Stimulated activated CD8-positive, alpha-beta memory T cell treated with anti-CD3 and anti-CD28 coated beads, Interleukin-12 subunit alpha, Interleukin-12 subunit beta, amount 100 ng/mL, for 1 hour (primary cell): ENCODE results near the gene GNL3.
A peak's percentile ranks its signal among the peaks of the same experiment; 100 is the strongest.
"Not testable (repeated sequence)": the region's sequence is repeated elsewhere in the genome, so short reads cannot be mapped to it uniquely, and the experiment has no call there.

ENCODE experiments used
- DNase-seq: peaks from one replicate; pipeline ENCODE4 v3.0.0-alpha.2; 2020; ENCODE audit warnings: low read depth

GNL3 gene

DNA sequence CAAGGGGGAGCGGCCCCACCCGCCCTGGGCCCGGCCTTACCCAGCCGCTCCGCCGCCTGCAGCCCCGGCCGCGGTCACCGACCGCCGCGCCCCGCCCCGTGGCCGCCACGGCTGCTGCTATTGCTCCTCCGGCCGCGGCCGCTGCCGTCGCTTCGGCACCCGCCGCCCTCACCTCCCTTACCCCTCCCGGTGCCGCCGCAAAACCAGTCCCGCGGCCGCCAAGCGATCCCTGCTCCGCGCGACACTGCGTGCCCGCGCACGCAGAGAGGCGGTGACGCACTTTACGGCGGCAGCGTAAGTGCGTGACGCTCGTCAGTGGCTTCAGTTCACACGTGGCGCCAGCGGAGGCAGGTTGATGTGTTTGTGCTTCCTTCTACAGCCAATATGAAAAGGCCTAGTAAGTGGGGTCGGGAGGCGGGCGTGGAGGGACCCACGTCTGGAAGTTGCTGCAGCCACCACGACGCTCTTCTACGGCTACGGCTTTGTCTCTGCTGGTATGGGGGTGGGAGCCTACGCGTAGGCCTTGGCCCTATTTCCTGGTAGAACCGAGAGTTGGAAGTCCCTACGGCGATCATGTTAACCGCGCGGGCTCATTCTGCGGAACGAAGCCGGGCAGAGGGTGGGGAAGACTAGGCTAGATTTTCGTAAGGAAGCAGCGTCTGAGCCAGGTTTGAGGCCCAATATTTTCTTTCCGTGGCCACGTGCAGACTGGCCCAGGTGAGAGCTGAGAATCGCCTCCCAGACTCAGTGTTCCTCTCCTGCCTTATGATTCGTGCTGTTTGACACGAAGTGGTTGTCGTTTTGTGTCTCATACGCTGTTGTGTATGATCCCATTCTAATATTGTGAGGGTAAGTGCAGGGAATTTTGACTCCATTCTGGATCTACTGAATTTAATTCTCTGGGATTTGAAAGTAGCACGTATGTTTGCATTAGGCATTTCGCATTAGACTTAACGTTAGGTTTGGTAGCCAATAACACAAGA, at the start of gene GNL3, which contains the start of gene PBRM1:
GNL3 (plus strand) TSS at position 324 of the 983 bp plus-strand sequence; CDS start at position 385, 61 bp downstream.
PBRM1 (minus strand) TSS at position 205 of the 983 bp plus-strand sequence.
- DNase-seq: peak; percentile 86

DNA sequence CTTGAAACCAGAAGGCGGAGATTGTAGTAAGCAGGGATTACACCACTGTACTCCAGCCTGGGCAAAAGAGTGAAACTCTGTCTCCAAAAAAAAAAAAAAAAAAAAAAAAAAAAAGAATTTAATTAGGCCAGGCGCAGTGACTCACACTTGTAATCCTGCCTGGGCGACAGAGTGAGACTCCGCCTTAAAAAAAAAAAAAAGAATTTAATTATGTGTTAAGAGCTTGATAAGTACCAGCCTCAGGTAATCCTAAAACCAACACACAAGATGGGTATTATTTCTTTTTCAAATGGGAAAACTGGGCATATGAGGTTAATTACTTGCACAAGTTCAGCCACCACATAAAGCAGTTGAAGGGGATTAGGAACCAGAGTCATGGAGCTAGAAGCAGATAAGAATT, 49.2 kb upstream of the GNL3 start:
- no peak for DNase-seq

GRCh38 chr3:52645549-52645948, 40.3 kb upstream of the GNL3 start:
- DNase-seq: no peak

GRCh38 chr3:52649461-52650210, 36.2 kb upstream of the GNL3 start:
- no peak for DNase-seq

DNA sequence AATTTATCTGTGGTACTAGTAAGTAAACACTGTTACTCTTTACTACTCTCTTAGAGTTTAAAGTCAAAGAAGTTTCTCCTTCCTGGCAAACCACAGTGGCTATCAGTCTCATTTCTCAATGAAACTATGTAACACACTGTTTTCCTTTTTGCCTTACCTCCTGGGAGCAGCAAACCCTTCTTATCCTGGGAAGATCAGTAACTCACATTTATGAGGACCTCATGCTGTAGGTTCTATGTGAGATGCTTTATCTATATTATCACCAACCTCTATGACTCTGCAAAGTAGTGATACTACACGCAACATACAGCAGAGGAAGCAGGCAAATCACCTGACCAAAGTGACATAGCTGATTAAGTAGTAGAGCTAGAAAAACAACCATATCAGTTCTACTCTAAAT, 35.4 kb upstream of the GNL3 start:
- DNase-seq: no peak

GRCh38 chr3:52651592-52651991, 34.2 kb upstream of the GNL3 start:
- DNase-seq: no peak

DNA sequence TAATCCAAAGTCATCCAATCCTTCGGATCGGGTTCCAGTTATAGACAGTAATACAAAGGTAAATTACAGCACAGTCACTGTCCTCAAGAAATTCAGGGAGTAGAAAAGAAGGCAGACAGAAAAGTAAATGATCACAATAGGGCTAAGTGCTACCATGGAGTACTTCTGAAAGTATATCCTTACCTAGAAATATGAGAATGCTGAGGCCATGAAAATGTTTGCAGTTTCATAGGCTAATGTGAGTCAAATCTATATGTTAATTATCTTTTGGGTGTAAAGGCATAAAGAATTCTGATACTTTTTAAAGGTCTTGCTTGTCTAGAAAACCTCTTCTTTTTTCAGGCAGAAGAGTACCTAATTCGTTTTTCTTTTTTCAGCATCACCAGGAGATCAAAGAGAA, 29.9 kb upstream of the GNL3 start:
- no peak for DNase-seq

DNA sequence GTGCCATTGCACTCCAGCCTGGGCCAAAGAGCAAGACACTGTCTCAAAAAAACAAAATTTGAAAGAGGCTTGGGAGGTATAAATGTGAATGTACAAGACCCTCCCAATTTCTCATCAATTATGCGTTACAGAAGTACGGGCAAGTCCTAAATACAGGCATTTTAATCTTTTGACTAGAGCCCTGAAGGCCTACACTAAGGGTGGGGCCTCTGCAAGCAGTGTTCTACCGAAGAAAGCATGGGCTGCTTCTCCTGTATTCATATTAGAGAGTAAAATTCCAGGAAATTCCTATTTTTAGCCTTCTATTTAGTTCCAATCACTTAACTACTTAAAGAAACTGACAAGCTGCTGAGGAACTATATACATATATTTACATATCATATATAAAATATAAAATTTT, 25.8 kb upstream of the GNL3 start:
- DNase-seq: no peak

DNA sequence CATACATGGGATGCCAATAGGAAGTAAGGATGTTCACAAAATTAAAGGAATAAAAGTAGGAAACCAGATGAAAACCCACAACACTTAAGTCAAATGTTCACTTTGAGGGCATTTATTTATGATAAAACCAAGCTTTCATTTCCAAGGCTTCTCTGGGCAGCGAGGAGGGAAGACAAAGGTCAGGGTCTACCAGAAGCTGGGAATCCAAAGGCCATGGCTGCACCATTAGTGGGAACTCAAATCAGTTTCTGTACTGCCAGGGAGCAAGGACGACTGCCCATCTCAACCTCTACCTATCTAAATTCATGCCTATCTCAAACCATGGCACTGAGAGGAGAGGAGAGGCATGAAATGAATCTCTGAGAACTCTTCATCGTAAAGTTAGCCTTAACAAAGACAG, 22.7 kb upstream of the GNL3 start:
- no peak for DNase-seq

- DNase-seq: no peak
Measured at GRCh38 chr3:52670621-52671521, 15.0 kb upstream of the GNL3 start.

DNA sequence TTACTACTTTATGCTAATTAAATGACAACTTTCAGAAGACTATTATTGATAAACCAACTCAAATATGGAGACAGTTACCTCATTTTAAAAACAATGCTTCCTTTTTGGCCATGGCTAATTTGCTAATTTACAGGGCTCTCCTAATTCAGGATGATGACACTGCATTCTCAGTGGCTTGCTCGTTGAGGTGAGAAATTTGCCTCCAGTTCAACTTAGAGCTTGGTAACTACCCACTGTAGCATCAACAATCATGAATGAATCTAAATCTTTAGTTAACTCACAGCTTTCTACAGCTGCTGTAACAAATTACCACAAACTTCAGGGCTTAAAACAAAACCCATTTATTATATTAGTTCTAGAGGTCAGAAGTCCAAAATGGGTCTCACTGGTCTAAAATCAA, 14.2 kb upstream of the GNL3 start:
- DNase-seq: no peak

DNA sequence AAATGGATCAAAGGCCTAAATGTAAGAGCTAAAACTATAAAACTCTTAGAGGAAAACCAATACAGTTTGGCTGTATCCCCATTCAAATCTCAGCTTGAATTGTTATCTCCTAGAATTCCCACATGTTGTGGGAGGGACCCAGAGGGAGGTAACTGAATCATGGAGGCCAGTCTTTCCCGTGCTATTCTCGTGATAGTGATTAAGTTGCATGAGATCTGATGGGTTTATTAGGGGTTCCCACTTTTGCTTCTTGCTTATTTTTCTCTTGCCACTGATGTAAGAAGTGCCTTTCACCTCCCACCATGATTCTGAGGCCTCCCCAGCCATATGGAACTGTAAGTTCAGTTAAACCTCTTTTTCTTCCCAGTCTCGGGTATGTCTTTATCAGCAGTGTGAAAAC, 9.6 kb upstream of the GNL3 start:
- not testable (repeated sequence) for DNase-seq

DNA sequence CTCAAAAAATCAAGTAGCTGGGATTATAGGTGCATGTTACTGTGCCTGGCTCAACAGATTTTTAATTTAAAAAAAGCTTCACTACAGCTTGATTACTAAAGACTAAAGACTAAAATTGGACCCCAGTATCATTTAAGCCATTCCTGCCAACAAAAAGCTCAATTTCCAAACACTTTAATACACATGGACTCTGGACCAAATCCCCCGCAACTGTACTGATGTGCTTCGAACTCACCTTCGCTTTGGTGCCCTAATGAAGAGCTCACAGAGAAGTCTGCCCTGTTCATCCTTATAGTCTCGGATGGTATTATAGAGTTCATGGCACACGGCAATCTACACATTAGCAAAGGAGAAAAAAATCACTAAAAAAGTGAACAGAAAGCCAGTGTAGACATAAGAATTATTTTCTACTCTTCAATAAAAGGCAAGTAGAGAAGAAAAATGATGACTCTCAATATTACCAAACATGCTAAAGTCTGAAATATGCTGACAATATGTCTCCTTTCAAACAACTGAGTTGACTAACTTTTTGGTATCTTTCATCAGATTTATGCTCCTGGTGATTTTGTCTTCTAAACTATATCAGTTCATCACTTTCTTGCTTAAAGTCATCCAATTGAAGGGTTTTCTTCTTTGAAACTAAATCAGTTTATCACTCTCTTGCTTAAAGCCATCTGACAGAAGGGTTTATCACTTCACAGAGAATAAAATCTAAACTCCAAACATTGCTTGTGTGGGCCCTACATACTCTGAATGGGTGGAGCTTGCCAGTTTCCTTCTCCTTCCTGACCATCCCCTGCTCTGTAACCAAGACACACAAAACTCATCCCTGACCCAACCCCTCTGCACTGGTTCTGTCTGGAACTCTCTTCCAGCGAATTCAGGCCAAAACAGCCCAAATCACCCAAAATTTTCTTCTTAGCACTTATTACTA, 7.3 kb upstream of the GNL3 start:
- DNase-seq: no peak

DNA sequence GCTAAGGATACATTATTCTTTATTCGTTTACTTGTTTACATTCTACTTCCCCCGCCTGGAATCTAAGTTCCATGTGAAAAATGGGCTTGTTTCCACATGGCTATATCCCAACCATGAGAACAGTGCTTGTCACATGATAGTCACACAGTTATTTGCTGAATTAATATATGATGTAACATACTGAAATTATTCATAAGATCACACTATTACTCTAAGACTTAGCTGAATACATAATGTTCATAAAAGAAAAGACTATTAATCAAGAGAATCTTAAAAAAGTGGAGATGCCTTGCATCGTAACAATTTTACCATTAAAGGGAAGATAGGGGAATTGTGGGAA, 6.7 kb upstream of the GNL3 start:
- DNase-seq: no peak

DNA sequence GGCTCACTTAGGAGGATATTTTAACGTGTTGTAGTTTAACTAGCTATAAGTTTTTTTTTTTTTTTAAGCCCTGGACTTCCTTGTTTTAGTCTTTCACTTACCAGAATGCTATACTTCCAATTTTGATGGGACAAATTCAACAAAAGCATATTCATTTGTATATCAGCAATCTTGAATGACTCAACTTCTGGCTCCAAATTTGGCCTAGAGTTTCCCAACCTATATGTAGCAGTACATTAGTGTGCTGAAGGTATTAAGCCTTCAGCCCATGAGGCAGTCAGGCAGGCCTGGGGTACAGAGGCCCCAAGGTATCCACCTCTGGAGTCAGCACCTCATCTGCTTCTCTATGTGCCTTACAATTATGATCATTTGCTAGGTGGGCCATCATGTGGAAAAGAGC, 6.0 kb upstream of the GNL3 start:
- no peak for DNase-seq

DNA sequence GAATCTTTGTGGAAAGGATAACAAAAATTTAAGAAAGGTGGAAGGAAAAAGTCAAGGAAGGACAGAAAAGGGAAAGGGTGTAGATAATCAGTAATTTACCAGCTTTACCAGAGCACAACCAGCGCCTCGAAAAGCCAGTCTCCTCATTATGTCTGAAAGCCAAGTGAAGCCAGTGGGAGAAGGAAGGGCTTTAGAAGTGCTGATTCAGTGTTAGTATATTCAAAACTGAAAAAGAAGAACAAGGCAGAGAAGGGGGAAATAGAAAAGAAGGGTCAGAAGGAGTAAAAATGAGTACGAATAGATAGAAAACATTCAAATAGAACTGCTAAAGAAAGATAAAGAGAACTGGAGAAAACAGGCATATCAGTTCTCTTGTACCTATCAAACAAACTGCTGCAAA, 4.2 kb upstream of the GNL3 start:
- DNase-seq: no peak

DNA sequence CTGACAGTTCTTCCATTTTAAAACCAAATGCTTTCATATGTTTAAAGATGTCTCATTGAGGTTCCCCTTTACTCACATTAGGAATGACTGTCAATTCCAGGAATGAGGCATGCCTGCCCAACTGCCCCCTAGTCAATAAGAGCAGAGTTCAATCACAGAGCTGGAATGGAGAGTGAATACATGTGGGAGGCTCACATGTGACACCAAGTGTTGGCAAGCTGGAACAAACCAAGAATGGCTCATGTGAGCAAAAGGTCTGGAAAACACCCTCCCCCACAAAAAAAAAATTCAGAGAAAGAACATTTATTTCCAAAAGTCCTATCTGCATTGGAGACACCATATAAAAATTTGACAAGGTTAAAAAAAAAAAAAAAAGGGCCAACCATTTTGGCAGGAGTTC, 3.8 kb upstream of the GNL3 start:
- no peak for DNase-seq

DNA sequence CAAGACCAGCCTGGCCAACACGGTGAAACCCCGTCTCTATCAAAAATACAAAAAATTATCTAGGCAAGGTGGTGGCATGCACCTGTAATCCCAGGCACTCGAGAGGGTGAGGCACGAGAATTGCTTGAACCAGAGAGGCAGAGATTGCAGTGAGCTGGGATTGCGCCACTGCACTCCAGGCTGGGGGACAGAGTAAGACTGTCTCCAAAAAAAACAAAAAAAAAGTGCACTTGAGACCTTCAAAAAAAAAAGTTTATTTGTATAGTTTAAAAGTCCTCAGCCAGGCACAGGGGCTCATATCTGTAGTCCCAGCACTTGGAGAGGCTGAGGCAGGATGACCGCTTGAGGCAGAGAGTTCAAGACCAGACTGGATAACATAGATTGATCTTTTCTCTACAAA, 2.2 kb upstream of the GNL3 start:
- no peak for DNase-seq

GRCh38 chr3:52684184-52684583, 1.6 kb upstream of the GNL3 start:
- DNase-seq: no peak

GRCh38 chr3:52685285-52685708, 535 bp upstream of the GNL3 start:
- peak; percentile 48 for DNase-seq

GRCh38 chr3:52688266-52688665, 2.4 kb downstream of the GNL3 start:
- no peak for DNase-seq
